K562 (cell line): Measurements from ENCODE around the gene FBP1. TPM values are rescaled to one million over a fixed set of nuclear protein-coding genes. Genes with fewer than 3 reads are reported as not detected.

Experiments
- ATAC-seq: fragments of 200-7000 bp; cut with Tn5 transposase; 3 replicates; pipeline ENCODE4 v1.9.1; 2020; ENCODE audit warnings: moderate library complexity
- BruUV-seq: library from RNA; stranded (reverse); fragments of 400-500 nt; replicated peaks from 2 replicates; lab custom pipeline; 2021; lab: Mats Ljungman, UMichigan
- CTCF ChIA-PET: fragments of 300-600 bp; formaldehyde crosslinking; extraction: SDS; loops from one replicate; lab custom pipeline; 2021; ENCODE audit warnings: low intra/inter-chr PET ratio; lab: Yijun Ruan, JAX
- POLR2A ChIA-PET: fragments of 300-600, 350-650 bp; sonication (Branson Sonifier 250); formaldehyde crosslinking; extraction: SDS; loops from one replicate; lab custom pipeline; 2021; ENCODE audit warnings: antibody characterized with exemption, inconsistent platforms; lab: Yijun Ruan, JAX
- DNase-seq, 4 experiments: peaks; one replicate each; pipeline versions ENCODE4 v3.0.0 to v3.0.0-alpha.2; 2011 to 2018; ENCODE audit warnings: low spot score in 3 of 4, mixed read lengths in 3 of 4; ENCODE audit errors: extremely low read depth in 1 of 4
- FAIRE-seq: peaks from 2 replicates; lab custom pipeline; 2011; peaks lifted over from hg19 to GRCh38; lab: Jason Lieb, UNC
- H2AFZ ChIP-seq: 2 replicates; pipeline ENCODE4 v1.6.0; 2011; ENCODE audit warnings: low read depth, low read length, control low read depth, inconsistent platforms
- H3K27ac ChIP-seq: fragments of 200-600 bp; 3 replicates; pipeline ENCODE4 v1.8.0; 2011; ENCODE audit warnings: low read depth, mild to moderate bottlenecking, control low read depth, inconsistent platforms, low read length, moderate library complexity, mixed read lengths; ENCODE audit errors: extremely low read depth
- H3K27me3 ChIP-seq, 2 experiments: fragments of 300-600 bp in 1 of 2; 2 replicates in 1 of 2; 3 replicates in 1 of 2; pipeline versions ENCODE4 v1.6.0 to v1.8.0; 2011; ENCODE audit warnings: inconsistent platforms in 2 of 2, low read length in 2 of 2, mild to moderate bottlenecking in 1 of 2, mixed read lengths in 1 of 2, moderate library complexity in 1 of 2; ENCODE audit not compliant: control insufficient read depth in 2 of 2, insufficient read depth in 2 of 2
- H3K36me3 ChIP-seq: fragments of 300-600 bp; 3 replicates; pipeline ENCODE4 v1.8.0; 2011; ENCODE audit warnings: mild to moderate bottlenecking, low read length, inconsistent platforms; ENCODE audit not compliant: control insufficient read depth, insufficient read depth
- H3K4me1 ChIP-seq, 2 experiments: fragments of 200-600 bp in 1 of 2; replicated peaks in 1 of 2; 2 replicates in 1 of 2; 3 replicates in 1 of 2; pipeline versions ENCODE4 v1.5.1 to v1.8.0; 2011; ENCODE audit warnings: inconsistent platforms in 2 of 2, low read length in 2 of 2, mild to moderate bottlenecking in 1 of 2, mixed read lengths in 1 of 2, moderate library complexity in 1 of 2; ENCODE audit not compliant: control insufficient read depth in 2 of 2, insufficient read depth in 2 of 2
- H3K4me2 ChIP-seq: 2 replicates; pipeline ENCODE4 v1.6.1; 2011; ENCODE audit warnings: low read length, control low read depth, inconsistent platforms, mixed read lengths; ENCODE audit not compliant: insufficient read depth
- H3K4me3 ChIP-seq: fragments of 200-600 bp; sonication (generic), shearing (Covaris generic); 2 replicates; pipeline ENCODE4 v1.5.1; 2016; ENCODE audit warnings: control low read depth, inconsistent platforms
- H3K79me2 ChIP-seq: fragments of 200-600 bp; 3 replicates; pipeline ENCODE4 v1.8.0; 2011; ENCODE audit warnings: low read length, inconsistent platforms; ENCODE audit not compliant: control insufficient read depth, insufficient read depth
- H3K9ac ChIP-seq, 2 experiments: 2 replicates each; pipeline versions ENCODE4 v1.6.0 to v1.6.1; 2011; ENCODE audit warnings: low read depth in 2 of 2, low read length in 2 of 2, control low read depth in 1 of 2, inconsistent platforms in 1 of 2, mild to moderate bottlenecking in 1 of 2, mixed read lengths in 1 of 2; ENCODE audit not compliant: insufficient read depth in 1 of 2
- H3K9me1 ChIP-seq: one replicate; pipeline ENCODE4 v1.6.0; 2011; ENCODE audit warnings: inconsistent platforms, mild to moderate bottlenecking, low read length, moderate library complexity; ENCODE audit not compliant: control insufficient read depth, insufficient read depth
- H3K9me3 ChIP-seq: replicated peaks from 2 replicates; pipeline ENCODE4 v1.5.1; 2011; ENCODE audit warnings: low read depth, low read length, inconsistent platforms; ENCODE audit not compliant: control insufficient read depth, insufficient read depth
- H4K20me1 ChIP-seq: replicated peaks from 2 replicates; pipeline ENCODE4 v1.6.1; 2011; ENCODE audit warnings: low read length, inconsistent platforms, mixed read lengths; ENCODE audit not compliant: control insufficient read depth, insufficient read depth
- BCL6 ChIP-seq: fragments of 250-450 bp; sonication (Bioruptor Pico); IDR thresholded peaks from 2 replicates; pipeline ENCODE4 v1.4.0; 2020
- ERF ChIP-seq: fragments of 450-650 bp; formaldehyde crosslinking; IDR thresholded peaks from 2 replicates; pipeline ENCODE4 v1.4.0; 2020; ENCODE audit warnings: mild to moderate bottlenecking, mixed read lengths
- HDAC6 ChIP-seq: IDR thresholded peaks from 2 replicates; pipeline ENCODE4 v1.6.1; 2012; ENCODE audit warnings: low read depth, mild to moderate bottlenecking, control low read depth, inconsistent platforms, low read length, moderate library complexity
- ILK ChIP-seq: fragments of 450-650 bp; IDR thresholded peaks from 2 replicates; pipeline ENCODE4 v1.6.1; 2016; ENCODE audit warnings: missing genetic modification characterization, low read depth, mild to moderate bottlenecking, missing compliant biosample characterization, moderate library complexity, borderline replicate concordance
- MAFG ChIP-seq: fragments of 450-650 bp; conservative IDR thresholded peaks from 2 replicates; pipeline ENCODE4 v1.6.1; 2016; ENCODE audit warnings: missing genetic modification characterization, missing compliant biosample characterization
- MLX ChIP-seq, 2 experiments: fragments of 450-650 bp in 1 of 2; sonication (generic) in 1 of 2; formaldehyde crosslinking; conservative IDR thresholded peaks; 2 replicates each; pipeline versions ENCODE4 v1.4.0 to v1.8.1; 2020 to 2022; ENCODE audit warnings: mild to moderate bottlenecking in 1 of 2, missing genetic modification reagents in 1 of 2
- RB1 ChIP-seq: fragments of 450-650 bp; IDR thresholded peaks from 2 replicates; pipeline ENCODE4 v1.6.1; 2017; ENCODE audit warnings: low read depth, mild to moderate bottlenecking
- TAF7 ChIP-seq: fragments of 450-650 bp; IDR thresholded peaks from 2 replicates; pipeline ENCODE4 v1.6.1; 2016; ENCODE audit warnings: missing genetic modification characterization, missing compliant biosample characterization
- TCF3 ChIP-seq: sonication (generic); formaldehyde crosslinking; IDR thresholded peaks from 2 replicates; pipeline ENCODE4 v1.4.0; 2020; ENCODE audit warnings: mild to moderate bottlenecking, missing genetic modification reagents
- WGBS: fragments of 100-300 bp; shearing (Covaris generic); methylation state at CpG from one replicate; pipeline ENCODE4 v1.1.6; 2016; ENCODE audit warnings: low coverage, mixed read lengths; ENCODE audit not compliant: insufficient coverage; ENCODE audit errors: missing lambda C conversion rate; 5-methylcytosine and 5-hydroxymethylcytosine counted together
- in situ Hi-C: fragments of 300-500 bp; cut with MboI; formaldehyde crosslinking; loops from 4 replicates; pipeline ENCODE4 v1.15.0; 2018; ENCODE audit warnings: inconsistent platforms, mixed read lengths
- intact Hi-C: fragments of 100-400 bp; cut with micrococcal nuclease; formaldehyde crosslinking; loops from 2 replicates; pipeline ENCODE4 v1.14.2; 2022
- polyA plus RNA-seq, 8 experiments: library from polyadenylated mRNA; depleted of rRNA in 4 of 8; stranded (reverse) in 5 of 8; unstranded in 3 of 8; fragments of >200 nt; fragmentation: Nextera tagmentation in 2 of 8; fragmentation: Illumina TruSeq in 1 of 8; extraction: Ambion mirVana in 2 of 8; extraction: Trizol in 1 of 8; gene quantifications; 2 replicates each; pipeline versions ENCODE4 v1.2.1 to v1.2.3, GENCODE V29; 2011 to 2014; ENCODE audit warnings: inconsistent platforms in 1 of 8, missing spikeins in 1 of 8
- total RNA-seq, 7 experiments: library from RNA; depleted of rRNA in 6 of 7; stranded (reverse); fragments of >200 nt in 6 of 7; fragmentation: Illumina TruSeq in 2 of 7; extraction: Trizol in 2 of 7; gene quantifications; 2 replicates each; pipeline versions ENCODE4 v1.2.1 to v1.2.3, GENCODE V29; 2011 to 2021; ENCODE audit warnings: low replicate concordance in 1 of 7
- TF ChIP-seq, protein P1 (sequence below): fragments of 250-450 bp; sonication (Bioruptor Pico); IDR thresholded peaks from 2 replicates; pipeline ENCODE4 v1.4.0; 2020; ENCODE audit warnings: mild to moderate bottlenecking
- TF ChIP-seq, protein P2 (sequence below), 2 experiments: fragments of 450-650 bp; IDR thresholded peaks; 2 replicates each; pipeline ENCODE4 v1.6.1; 2018; ENCODE audit warnings: mild to moderate bottlenecking in 2 of 2, low read depth in 1 of 2; ENCODE audit not compliant: partially characterized antibody in 2 of 2
- TF ChIP-seq, protein P3 (sequence below): sonication (generic); formaldehyde crosslinking; IDR thresholded peaks from 2 replicates; pipeline ENCODE4 v1.8.1; 2022; ENCODE audit warnings: missing genetic modification reagents
- TF ChIP-seq, protein P4 (sequence below): sonication (generic); formaldehyde crosslinking; IDR thresholded peaks from 2 replicates; pipeline ENCODE4 v1.5.0; 2020; ENCODE audit warnings: missing genetic modification reagents

FBP1 gene
- total and polyA plus RNA-seq, 9 of the 15 experiments (the other 6 are each of a cell fraction or from before 2014, with no cell fraction given): 0.24 TPM; not detected in 8

GRCh38 chr9:94681508-94681907, 42.2 kb upstream of the FBP1 start:
- Histone ChIP-seq H3K4me1 (no peaks in the 10 kb centered on the region), H3K27me3 (peaks cover 21 to 32% of the 10 kb centered on the region in 2 experiments; a peak in 4 of 5 replicates), H3K79me2 (no peaks in the 10 kb centered on the region), H3K4me2 (no peak overlapping the region), H3K9me1 (no peaks in the 10 kb centered on the region), H4K20me1 (no peaks in the 10 kb centered on the region), H2AFZ (no peak overlapping the region), H3K9ac (no peak overlapping the region), H3K27ac (no peak overlapping the region), H3K36me3 (no peaks in the 10 kb centered on the region), H3K4me3 (no peak overlapping the region), H3K9me3 (peaks cover 1% of the 10 kb centered on the region; the same call in 1 of the 2 replicates)
- FAIRE-seq (peak; percentile 86), DNase-seq (peak; percentile 39 to 72 (median 55)), ATAC-seq (peak; percentile 97)
- WGBS: 2% methylated on average over 7 of the region's 7 CpGs
- POLR2A ChIA-PET: interaction anchor here (0.7 to 1.6 kb wide), 6 partner anchors 12 to 651 kb away, joined by 3 to 7 read pairs (median 4); partner anchors contain the start of gene AOPEP
- CTCF ChIA-PET: interaction anchor here (0.6 to 2.5 kb wide), 4 partner anchors 176 to 450 kb away, joined by 3 to 18 read pairs (median 8); no protein-coding TSS in a partner anchor
- BruUV-seq: no TSS peak
- intact Hi-C loops (loop anchor here (1.0 to 10.0 kb wide), 4 partner anchors 101 to 583 kb away; no protein-coding TSS in a partner anchor), in situ Hi-C loops (loop anchor here (5.0 kb wide), 1 partner anchor 441 kb away; no protein-coding TSS in a partner anchor)
- TF ChIP-seq, protein P1, sequence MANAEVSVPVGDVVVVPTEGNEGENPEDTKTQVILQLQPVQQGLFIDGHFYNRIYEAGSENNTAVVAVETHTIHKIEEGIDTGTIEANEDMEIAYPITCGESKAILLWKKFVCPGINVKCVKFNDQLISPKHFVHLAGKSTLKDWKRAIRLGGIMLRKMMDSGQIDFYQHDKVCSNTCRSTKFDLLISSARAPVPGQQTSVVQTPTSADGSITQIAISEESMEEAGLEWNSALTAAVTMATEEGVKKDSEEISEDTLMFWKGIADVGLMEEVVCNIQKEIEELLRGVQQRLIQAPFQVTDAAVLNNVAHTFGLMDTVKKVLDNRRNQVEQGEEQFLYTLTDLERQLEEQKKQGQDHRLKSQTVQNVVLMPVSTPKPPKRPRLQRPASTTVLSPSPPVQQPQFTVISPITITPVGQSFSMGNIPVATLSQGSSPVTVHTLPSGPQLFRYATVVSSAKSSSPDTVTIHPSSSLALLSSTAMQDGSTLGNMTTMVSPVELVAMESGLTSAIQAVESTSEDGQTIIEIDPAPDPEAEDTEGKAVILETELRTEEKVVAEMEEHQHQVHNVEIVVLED (CRISPR knock-in tag): no peak
- TF ChIP-seq, protein P2, sequence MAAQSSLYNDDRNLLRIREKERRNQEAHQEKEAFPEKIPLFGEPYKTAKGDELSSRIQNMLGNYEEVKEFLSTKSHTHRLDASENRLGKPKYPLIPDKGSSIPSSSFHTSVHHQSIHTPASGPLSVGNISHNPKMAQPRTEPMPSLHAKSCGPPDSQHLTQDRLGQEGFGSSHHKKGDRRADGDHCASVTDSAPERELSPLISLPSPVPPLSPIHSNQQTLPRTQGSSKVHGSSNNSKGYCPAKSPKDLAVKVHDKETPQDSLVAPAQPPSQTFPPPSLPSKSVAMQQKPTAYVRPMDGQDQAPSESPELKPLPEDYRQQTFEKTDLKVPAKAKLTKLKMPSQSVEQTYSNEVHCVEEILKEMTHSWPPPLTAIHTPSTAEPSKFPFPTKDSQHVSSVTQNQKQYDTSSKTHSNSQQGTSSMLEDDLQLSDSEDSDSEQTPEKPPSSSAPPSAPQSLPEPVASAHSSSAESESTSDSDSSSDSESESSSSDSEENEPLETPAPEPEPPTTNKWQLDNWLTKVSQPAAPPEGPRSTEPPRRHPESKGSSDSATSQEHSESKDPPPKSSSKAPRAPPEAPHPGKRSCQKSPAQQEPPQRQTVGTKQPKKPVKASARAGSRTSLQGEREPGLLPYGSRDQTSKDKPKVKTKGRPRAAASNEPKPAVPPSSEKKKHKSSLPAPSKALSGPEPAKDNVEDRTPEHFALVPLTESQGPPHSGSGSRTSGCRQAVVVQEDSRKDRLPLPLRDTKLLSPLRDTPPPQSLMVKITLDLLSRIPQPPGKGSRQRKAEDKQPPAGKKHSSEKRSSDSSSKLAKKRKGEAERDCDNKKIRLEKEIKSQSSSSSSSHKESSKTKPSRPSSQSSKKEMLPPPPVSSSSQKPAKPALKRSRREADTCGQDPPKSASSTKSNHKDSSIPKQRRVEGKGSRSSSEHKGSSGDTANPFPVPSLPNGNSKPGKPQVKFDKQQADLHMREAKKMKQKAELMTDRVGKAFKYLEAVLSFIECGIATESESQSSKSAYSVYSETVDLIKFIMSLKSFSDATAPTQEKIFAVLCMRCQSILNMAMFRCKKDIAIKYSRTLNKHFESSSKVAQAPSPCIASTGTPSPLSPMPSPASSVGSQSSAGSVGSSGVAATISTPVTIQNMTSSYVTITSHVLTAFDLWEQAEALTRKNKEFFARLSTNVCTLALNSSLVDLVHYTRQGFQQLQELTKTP (IDR thresholded peaks at IDR 0.05; ENCODE audit: low read depth in 1 of 2, partially characterized antibody in 2 of 2): no peak
- TF ChIP-seq TAF7 (tag) (no peak), ILK (tag) (no peak), RB1 (peak; percentile 27; the same call in 1 of the 2 replicates), TCF3 (CRISPR knock-in tag) (no peak), ERF (CRISPR knock-in tag) (no peak), BCL6 (CRISPR knock-in tag) (no peak), MAFG (tag) (no peak), HDAC6 (no peak), MLX (CRISPR knock-in tag; conservative IDR thresholded peaks at IDR 0.05) (no peak)
- TF ChIP-seq, protein P3, sequence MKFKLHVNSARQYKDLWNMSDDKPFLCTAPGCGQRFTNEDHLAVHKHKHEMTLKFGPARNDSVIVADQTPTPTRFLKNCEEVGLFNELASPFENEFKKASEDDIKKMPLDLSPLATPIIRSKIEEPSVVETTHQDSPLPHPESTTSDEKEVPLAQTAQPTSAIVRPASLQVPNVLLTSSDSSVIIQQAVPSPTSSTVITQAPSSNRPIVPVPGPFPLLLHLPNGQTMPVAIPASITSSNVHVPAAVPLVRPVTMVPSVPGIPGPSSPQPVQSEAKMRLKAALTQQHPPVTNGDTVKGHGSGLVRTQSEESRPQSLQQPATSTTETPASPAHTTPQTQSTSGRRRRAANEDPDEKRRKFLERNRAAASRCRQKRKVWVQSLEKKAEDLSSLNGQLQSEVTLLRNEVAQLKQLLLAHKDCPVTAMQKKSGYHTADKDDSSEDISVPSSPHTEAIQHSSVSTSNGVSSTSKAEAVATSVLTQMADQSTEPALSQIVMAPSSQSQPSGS (CRISPR knock-in tag): no peak
- TF ChIP-seq, protein P4, sequence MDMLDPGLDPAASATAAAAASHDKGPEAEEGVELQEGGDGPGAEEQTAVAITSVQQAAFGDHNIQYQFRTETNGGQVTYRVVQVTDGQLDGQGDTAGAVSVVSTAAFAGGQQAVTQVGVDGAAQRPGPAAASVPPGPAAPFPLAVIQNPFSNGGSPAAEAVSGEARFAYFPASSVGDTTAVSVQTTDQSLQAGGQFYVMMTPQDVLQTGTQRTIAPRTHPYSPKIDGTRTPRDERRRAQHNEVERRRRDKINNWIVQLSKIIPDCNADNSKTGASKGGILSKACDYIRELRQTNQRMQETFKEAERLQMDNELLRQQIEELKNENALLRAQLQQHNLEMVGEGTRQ (CRISPR knock-in tag): no peak
